Endodermal cell (in vitro differentiated cells): ENCODE results near the gene SNX9. TPM values are rescaled to one million over a fixed set of nuclear protein-coding genes. Genes with fewer than 3 reads are reported as not detected.

Experiments
- DNase-seq: peaks from one replicate; pipeline ENCODE4 v3.0.0-alpha.2; 2017
- H3K27ac ChIP-seq: 2 replicates; pipeline ENCODE4 v1.5.1; 2013; ENCODE audit warnings: mild to moderate bottlenecking, low read depth, low read length, moderate library complexity
- H3K27me3 ChIP-seq: 2 replicates; pipeline ENCODE4 v1.6.1; 2013; ENCODE audit warnings: mild to moderate bottlenecking, low read length, moderate library complexity; ENCODE audit not compliant: insufficient read depth, control insufficient read depth, poor library complexity, severe bottlenecking
- H3K36me3 ChIP-seq: 2 replicates; pipeline ENCODE4 v1.7.0; 2013; ENCODE audit warnings: mild to moderate bottlenecking, low read length, moderate library complexity; ENCODE audit not compliant: control insufficient read depth, insufficient read depth
- H3K4me1 ChIP-seq: one replicate; pipeline ENCODE4 v1.7.0; 2013; ENCODE audit warnings: low read length; ENCODE audit not compliant: control insufficient read depth, insufficient read depth
- H3K4me3 ChIP-seq: 2 replicates; pipeline ENCODE4 v1.5.1; 2013; ENCODE audit warnings: mild to moderate bottlenecking, low read length, moderate library complexity
- H3K9ac ChIP-seq: 2 replicates; pipeline ENCODE4 v1.6.1; 2013; ENCODE audit warnings: mild to moderate bottlenecking, low read length, moderate library complexity; ENCODE audit not compliant: poor library complexity, severe bottlenecking; ENCODE audit errors: extremely low read depth
- H3K9me3 ChIP-seq: 2 replicates; pipeline ENCODE4 v1.6.1; 2013; ENCODE audit warnings: mild to moderate bottlenecking, low read length, moderate library complexity; ENCODE audit not compliant: control insufficient read depth
- H3K27ac Mint-ChIP-seq: 2 replicates; pipeline ENCODE4 v1.8.0; 2020; ENCODE audit warnings: mixed read lengths
- H3K27me3 Mint-ChIP-seq: 2 replicates; pipeline ENCODE4 v1.8.0; 2021; ENCODE audit warnings: mild to moderate bottlenecking, mixed read lengths; ENCODE audit not compliant: insufficient read depth
- H3K36me3 Mint-ChIP-seq: 2 replicates; pipeline ENCODE4 v1.8.0; 2020; ENCODE audit warnings: low read depth, mixed read lengths
- H3K4me1 Mint-ChIP-seq: 2 replicates; pipeline ENCODE4 v1.8.0; 2020; ENCODE audit warnings: mixed read lengths
- H3K4me3 Mint-ChIP-seq: 2 replicates; pipeline ENCODE4 v1.8.0; 2020; ENCODE audit warnings: mild to moderate bottlenecking, moderate library complexity, mixed read lengths
- H3K9me3 Mint-ChIP-seq: 2 replicates; pipeline ENCODE4 v1.8.0; 2020; ENCODE audit warnings: mild to moderate bottlenecking, mixed read lengths
- CTCF ChIP-seq: fragments of 200-600 bp; sonication (generic); conservative IDR thresholded peaks from 2 replicates; pipeline ENCODE4 v1.5.0; 2021; ENCODE audit warnings: antibody characterized with exemption, mild to moderate bottlenecking
- WGBS, 2 experiments: methylation state at CpG; one replicate each; pipeline versions ENCODE4 v1.1.5 to v1.1.7; 2013; ENCODE audit warnings: missing lambda C conversion rate in 2 of 2, mixed read lengths in 1 of 2; ENCODE audit not compliant: insufficient coverage in 1 of 2, insufficient read length in 1 of 2; 5-methylcytosine and 5-hydroxymethylcytosine counted together
- total RNA-seq, 2 donors: library from RNA; stranded (reverse); fragmentation: NEBNext Ultra II Directional in 1 of 2; extraction: Animal tissue kit (Norgen Biotek cat#: 25700) in 1 of 2; gene quantifications; 2 replicates in 1 of 2; 3 replicates in 1 of 2; pipeline ENCODE4 v1.2.1, GENCODE V29; 2021

Gene SNX9
- total RNA-seq, 2 donors from 2014 or later, result 30.6 to 33.0 TPM

DNA sequence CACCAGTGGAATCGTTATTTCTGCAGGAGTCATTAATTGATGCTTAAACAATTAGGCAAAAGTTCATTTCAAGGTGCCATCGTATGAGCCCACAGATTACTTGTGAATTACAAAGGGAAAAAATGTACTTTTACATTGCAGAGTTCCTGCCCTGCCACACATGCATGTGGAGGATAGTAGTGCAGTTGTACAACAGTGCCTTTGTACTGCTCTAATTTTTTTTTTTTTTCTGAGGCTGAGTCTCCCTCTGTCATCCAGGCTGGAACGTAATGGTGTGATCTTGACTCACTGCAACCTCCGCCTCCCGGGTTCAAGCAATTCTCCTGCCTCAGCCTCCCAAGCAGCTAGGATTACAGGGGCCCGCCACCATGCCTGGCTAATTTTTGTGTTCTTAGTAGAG, 132.6 kb downstream of the SNX9 start:
- Histone ChIP-seq H3K9me3 (peaks cover 27% of the 10 kb centered on the region), H3K4me3 (no peak overlapping the region), H3K27me3 (no peaks in the 10 kb centered on the region), H3K27ac (no peak overlapping the region), H3K36me3 (no peaks in the 10 kb centered on the region), H3K4me1 (peaks cover 13% of the 10 kb centered on the region), H3K9ac (no peak overlapping the region)
- no peak overlapping the region for H3K27ac Mint-ChIP-seq
- H3K36me3 Mint-ChIP-seq, result peaks cover 6% of the 10 kb centered on the region
- H3K27me3 Mint-ChIP-seq, result no peaks in the 10 kb centered on the region
- H3K9me3 Mint-ChIP-seq, result peaks cover 30% of the 10 kb centered on the region
- DNase-seq, result no peak
- 94 to 97% methylated on average over 3 to 6 of the region's 6 CpGs for WGBS, 2 experiments
- H3K4me1 Mint-ChIP-seq, result peaks cover 23% of the 10 kb centered on the region
- no peak for TF ChIP-seq CTCF
- no peak overlapping the region for H3K4me3 Mint-ChIP-seq

DNA sequence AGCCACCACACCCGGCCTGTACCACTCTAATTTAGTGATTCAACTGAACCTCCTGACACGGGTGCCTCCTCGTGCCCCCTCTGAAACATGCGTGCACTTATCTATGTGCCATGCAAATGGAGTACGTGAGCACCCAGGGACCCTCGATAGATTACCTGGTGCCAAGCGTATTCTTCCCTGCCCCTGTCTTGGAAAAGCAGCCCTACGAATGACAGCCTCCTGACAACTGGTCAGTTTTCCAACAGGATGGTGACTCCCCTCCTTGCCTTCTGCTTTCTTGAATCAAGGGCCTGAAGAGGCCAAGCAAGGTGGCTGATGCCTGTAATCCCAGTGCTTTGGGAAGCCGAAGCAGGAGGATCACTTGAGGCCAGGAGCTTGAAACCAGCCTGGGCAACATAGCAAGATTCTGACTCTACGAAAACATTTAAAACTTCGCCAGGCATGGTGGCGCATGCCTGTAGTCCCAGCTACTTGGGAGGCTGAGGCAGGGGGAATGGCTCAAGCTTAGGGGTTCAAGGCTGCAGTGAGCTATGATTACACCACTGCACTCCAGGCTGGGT, 133.2 kb downstream of the SNX9 start:
- no peak for TF ChIP-seq CTCF
- WGBS, 2 experiments, result 95 to 97% methylated on average over 12 of the region's 12 CpGs
- Mint-ChIP-seq H3K27me3 (no peaks in the 10 kb centered on the region), H3K27ac (no peak overlapping the region), H3K4me1 (peaks cover 23% of the 10 kb centered on the region), H3K9me3 (peaks cover 30% of the 10 kb centered on the region), H3K4me3 (no peak overlapping the region), H3K36me3 (peaks cover 6% of the 10 kb centered on the region)
- Histone ChIP-seq H3K4me3 (no peak overlapping the region), H3K9me3 (peaks cover 27% of the 10 kb centered on the region), H3K27me3 (no peaks in the 10 kb centered on the region), H3K4me1 (peaks cover 13% of the 10 kb centered on the region), H3K9ac (no peak overlapping the region), H3K27ac (no peak overlapping the region), H3K36me3 (no peaks in the 10 kb centered on the region)
- DNase-seq, result no peak

DNA sequence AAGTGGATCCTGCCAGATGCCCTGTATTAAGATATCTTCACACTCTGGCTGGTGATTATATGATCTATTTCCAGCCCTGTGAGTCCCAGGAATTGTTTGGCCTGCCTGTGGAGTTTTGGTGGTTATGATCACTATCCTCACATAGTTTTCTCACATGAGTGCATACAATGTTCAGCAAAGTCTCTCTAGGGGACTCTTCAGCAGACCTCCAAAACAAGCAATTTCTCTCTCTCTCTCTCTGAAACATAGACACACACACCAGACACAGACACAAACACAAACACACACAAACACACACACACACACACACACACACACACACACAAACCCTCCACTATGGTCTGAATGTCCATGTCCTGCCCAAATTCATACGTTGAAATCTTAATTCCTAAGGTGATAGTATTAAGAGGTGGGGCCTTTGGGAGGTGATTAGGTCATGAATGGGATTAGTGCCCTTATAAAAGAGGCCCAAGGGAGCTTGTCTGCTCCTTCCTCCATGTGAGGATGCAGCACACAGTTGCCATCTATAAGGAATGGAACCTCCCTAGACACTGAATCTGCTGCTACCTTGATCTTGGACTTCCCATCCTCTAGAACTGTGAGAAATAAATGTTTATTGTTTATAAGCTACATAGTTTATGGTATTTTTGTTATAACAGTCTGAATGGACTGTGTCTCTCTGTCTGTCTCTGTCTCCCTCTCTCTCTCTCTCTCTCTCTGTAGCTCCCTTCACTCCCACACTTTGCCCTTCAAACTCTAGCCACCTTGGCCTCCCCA, 136.6 kb downstream of the SNX9 start:
- Mint-ChIP-seq H3K4me3 (no peak overlapping the region), H3K9me3 (peaks cover 30% of the 10 kb centered on the region), H3K36me3 (peaks cover 6% of the 10 kb centered on the region), H3K4me1 (peaks cover 12% of the 10 kb centered on the region), H3K27ac (no peak overlapping the region), H3K27me3 (no peaks in the 10 kb centered on the region)
- Histone ChIP-seq H3K9ac (no peak overlapping the region), H3K27ac (no peak overlapping the region), H3K4me3 (no peak overlapping the region), H3K36me3 (no peaks in the 10 kb centered on the region), H3K27me3 (no peaks in the 10 kb centered on the region), H3K4me1 (peaks cover 8% of the 10 kb centered on the region), H3K9me3 (peaks cover 27% of the 10 kb centered on the region)
- no peak for TF ChIP-seq CTCF
- 89% methylated on average over 1 of the region's 1 CpG; no CpG with 5 or more reads in 1 of the 2 experiments for WGBS, 2 experiments
- DNase-seq, result no peak
